ENCODE data around the gene ATP8A2. TPM values are rescaled to one million over a fixed set of nuclear protein-coding genes. Genes with fewer than 3 reads are reported as not detected.

The ATP8A2 gene
- total RNA-seq, 2 donors from 2014 or later: 1.6 to 2.9 TPM

DNA sequence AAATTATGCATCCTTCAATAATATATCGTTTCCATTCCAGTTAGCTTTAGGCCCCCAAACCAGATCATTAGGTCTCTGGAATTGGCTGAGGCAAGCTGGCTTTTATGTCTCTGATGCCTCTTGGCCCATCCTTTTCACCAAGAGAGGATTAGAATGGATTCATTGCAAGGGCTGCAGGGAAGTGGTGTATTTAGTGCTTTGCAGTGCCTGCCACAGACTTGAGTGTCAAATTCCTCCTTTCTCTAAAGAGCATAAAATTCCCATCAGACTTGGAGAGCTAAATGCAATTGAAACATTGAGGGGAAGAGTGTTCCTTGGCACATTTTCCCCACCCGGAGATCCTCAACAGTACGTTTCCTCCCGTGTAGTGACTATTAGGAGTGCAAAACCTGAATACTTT, 302.6 kb downstream of the ATP8A2 start:
- no peak overlapping the region for H3K27ac Mint-ChIP-seq
- Histone ChIP-seq H3K36me3 (ENCODE audit: control insufficient read depth, insufficient read depth, low read length) (no peaks in the 10 kb centered on the region), H3K27ac (ENCODE audit: low read depth, low read length) (no peak overlapping the region), H3K4me3 (ENCODE audit: low read length) (no peak overlapping the region), H3K27me3 (ENCODE audit: control insufficient read depth, insufficient read depth, low read length, poor library complexity, severe bottlenecking) (no peaks in the 10 kb centered on the region), H3K4me1 (ENCODE audit: control insufficient read depth, insufficient read depth, low read length) (no peaks in the 10 kb centered on the region), H3K9me3 (ENCODE audit: control insufficient read depth, low read length) (peaks cover 8% of the 10 kb centered on the region), H3K9ac (ENCODE audit: extremely low read depth, low read length, poor library complexity, severe bottlenecking) (no peak overlapping the region)
- DNase-seq: no peak
- no peaks in the 10 kb centered on the region for H3K4me1 Mint-ChIP-seq
- WGBS, 2 experiments (ENCODE audit: insufficient coverage in 1 of 2, insufficient read length in 1 of 2): 96% methylated on average over 4 of the region's 4 CpGs; no CpG with 5 or more reads in 1 of the 2 experiments
- no peaks in the 10 kb centered on the region for H3K27me3 Mint-ChIP-seq (ENCODE audit: insufficient read depth)
- no peak overlapping the region for H3K4me3 Mint-ChIP-seq
- H3K9me3 Mint-ChIP-seq: peaks cover 23% of the 10 kb centered on the region
- H3K36me3 Mint-ChIP-seq (ENCODE audit: low read depth): peaks cover 6% of the 10 kb centered on the region
- TF ChIP-seq, protein P1, sequence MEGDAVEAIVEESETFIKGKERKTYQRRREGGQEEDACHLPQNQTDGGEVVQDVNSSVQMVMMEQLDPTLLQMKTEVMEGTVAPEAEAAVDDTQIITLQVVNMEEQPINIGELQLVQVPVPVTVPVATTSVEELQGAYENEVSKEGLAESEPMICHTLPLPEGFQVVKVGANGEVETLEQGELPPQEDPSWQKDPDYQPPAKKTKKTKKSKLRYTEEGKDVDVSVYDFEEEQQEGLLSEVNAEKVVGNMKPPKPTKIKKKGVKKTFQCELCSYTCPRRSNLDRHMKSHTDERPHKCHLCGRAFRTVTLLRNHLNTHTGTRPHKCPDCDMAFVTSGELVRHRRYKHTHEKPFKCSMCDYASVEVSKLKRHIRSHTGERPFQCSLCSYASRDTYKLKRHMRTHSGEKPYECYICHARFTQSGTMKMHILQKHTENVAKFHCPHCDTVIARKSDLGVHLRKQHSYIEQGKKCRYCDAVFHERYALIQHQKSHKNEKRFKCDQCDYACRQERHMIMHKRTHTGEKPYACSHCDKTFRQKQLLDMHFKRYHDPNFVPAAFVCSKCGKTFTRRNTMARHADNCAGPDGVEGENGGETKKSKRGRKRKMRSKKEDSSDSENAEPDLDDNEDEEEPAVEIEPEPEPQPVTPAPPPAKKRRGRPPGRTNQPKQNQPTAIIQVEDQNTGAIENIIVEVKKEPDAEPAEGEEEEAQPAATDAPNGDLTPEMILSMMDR (conservative IDR thresholded peaks at IDR 0.05): no peak

DNA sequence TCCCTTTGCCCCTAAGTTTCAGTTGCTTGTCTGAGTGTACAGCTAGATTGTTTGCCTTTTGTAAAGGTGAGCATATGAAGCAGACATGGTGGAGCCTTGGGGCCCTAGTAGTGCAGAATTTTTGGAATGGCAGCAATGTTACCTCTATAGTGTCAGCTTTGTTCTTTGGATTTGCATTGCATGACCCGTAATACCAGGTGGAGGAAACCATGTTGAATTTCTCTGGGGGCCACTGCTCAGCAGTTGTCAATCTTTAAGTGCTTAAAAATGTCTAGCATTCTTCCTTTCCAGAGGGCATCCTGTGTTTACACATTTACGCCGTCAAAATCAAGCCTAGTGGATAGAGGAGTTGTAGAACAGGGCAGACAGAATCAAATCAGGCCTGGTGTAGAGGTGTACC, 303.3 kb downstream of the ATP8A2 start:
- H3K27ac Mint-ChIP-seq: no peak overlapping the region
- no peak for DNase-seq
- no peaks in the 10 kb centered on the region for H3K4me1 Mint-ChIP-seq
- no peak overlapping the region for H3K4me3 Mint-ChIP-seq
- 98 to 100% methylated on average over 3 of the region's 3 CpGs for WGBS, 2 experiments (ENCODE audit: insufficient coverage in 1 of 2, insufficient read length in 1 of 2)
- Histone ChIP-seq H3K36me3 (ENCODE audit: control insufficient read depth, insufficient read depth, low read length) (no peaks in the 10 kb centered on the region), H3K9ac (ENCODE audit: extremely low read depth, low read length, poor library complexity, severe bottlenecking) (no peak overlapping the region), H3K27me3 (ENCODE audit: control insufficient read depth, insufficient read depth, low read length, poor library complexity, severe bottlenecking) (no peaks in the 10 kb centered on the region), H3K4me3 (ENCODE audit: low read length) (no peak overlapping the region), H3K9me3 (ENCODE audit: control insufficient read depth, low read length) (peaks cover 1% of the 10 kb centered on the region), H3K4me1 (ENCODE audit: control insufficient read depth, insufficient read depth, low read length) (no peaks in the 10 kb centered on the region), H3K27ac (ENCODE audit: low read depth, low read length) (no peak overlapping the region)
- no peaks in the 10 kb centered on the region for H3K27me3 Mint-ChIP-seq (ENCODE audit: insufficient read depth)
- TF ChIP-seq, protein P1 (conservative IDR thresholded peaks at IDR 0.05): no peak
- peaks cover 17% of the 10 kb centered on the region for H3K9me3 Mint-ChIP-seq
- H3K36me3 Mint-ChIP-seq (ENCODE audit: low read depth): peaks cover 6% of the 10 kb centered on the region

DNA sequence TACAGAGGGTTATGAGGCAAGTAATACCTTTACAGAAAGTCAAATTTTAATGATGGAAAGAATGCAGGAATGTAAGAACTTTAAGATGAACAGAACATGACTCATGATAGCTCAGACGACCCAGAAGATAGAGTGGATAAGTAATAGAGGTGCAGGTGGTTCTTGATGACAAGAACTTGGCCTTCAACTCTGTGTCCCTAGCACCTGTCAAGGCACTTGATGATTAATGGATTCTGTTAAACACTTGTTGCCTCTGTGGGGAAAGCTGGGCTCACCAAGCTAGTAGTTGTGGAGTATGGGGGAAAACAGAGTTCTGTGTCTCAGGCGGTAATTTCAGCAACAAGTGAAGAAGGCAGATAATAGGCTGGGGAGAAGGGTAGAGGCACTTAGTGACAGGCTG, 306.2 kb downstream of the ATP8A2 start:
- 86 to 93% methylated on average over 2 of the region's 2 CpGs for WGBS, 2 experiments (ENCODE audit: insufficient coverage in 1 of 2, insufficient read length in 1 of 2)
- Mint-ChIP-seq H3K4me3 (no peak overlapping the region), H3K9me3 (no peaks in the 10 kb centered on the region), H3K27ac (no peak overlapping the region), H3K36me3 (ENCODE audit: low read depth) (no peaks in the 10 kb centered on the region), H3K27me3 (ENCODE audit: insufficient read depth) (no peaks in the 10 kb centered on the region), H3K4me1 (no peaks in the 10 kb centered on the region)
- H3K4me3 ChIP-seq (ENCODE audit: low read length): no peak overlapping the region
- no peaks in the 10 kb centered on the region for H3K27me3 ChIP-seq (ENCODE audit: control insufficient read depth, insufficient read depth, low read length, poor library complexity, severe bottlenecking)
- H3K27ac ChIP-seq (ENCODE audit: low read depth, low read length): no peak overlapping the region
- no peaks in the 10 kb centered on the region for H3K4me1 ChIP-seq (ENCODE audit: control insufficient read depth, insufficient read depth, low read length)
- H3K9me3 ChIP-seq (ENCODE audit: control insufficient read depth, low read length): no peaks in the 10 kb centered on the region
- DNase-seq: no peak
- no peak overlapping the region for H3K9ac ChIP-seq (ENCODE audit: extremely low read depth, low read length, poor library complexity, severe bottlenecking)
- TF ChIP-seq, protein P1 (conservative IDR thresholded peaks at IDR 0.05): no peak
- H3K36me3 ChIP-seq (ENCODE audit: control insufficient read depth, insufficient read depth, low read length): no peaks in the 10 kb centered on the region

Measured in endodermal cell (in vitro differentiated cells).